Measurements from ENCODE around the gene IL1RN. TPM values are rescaled to one million over a fixed set of nuclear protein-coding genes. Genes with fewer than 3 reads are reported as not detected.
A peak's percentile ranks its signal among the peaks of the same experiment; 100 is the strongest.

Gene IL1RN
- total RNA-seq, 4 donors from 2014 or later: 0.77 TPM; not detected in 3

GRCh38 chr2:113134717-113135116 lies 7.3 kb downstream of the IL1RN start:
- Histone ChIP-seq H3K27ac (no peak overlapping the region), H3K36me3 (no peaks in the 10 kb centered on the region), H3K9me3 (no peaks in the 10 kb centered on the region), H3K4me1 (no peaks in the 10 kb centered on the region), H3K27me3 (no peaks in the 10 kb centered on the region), H3K4me3 (no peak overlapping the region)
- DNase-seq: no peak
- intact Hi-C loops (cut with DNase I; ENCODE audit: low total_unique reads): no loop called here
- TF ChIP-seq CTCF (IDR thresholded peaks at IDR 0.05) (no peak), POLR2A (IDR thresholded peaks at IDR 0.05) (no peak)

- H3K4me3 ChIP-seq: no peak overlapping the region
- H3K9me3 ChIP-seq: no peaks in the 10 kb centered on the region
- DNase-seq: no peak
- H3K27me3 ChIP-seq: no peaks in the 10 kb centered on the region
- no peaks in the 10 kb centered on the region for H3K36me3 ChIP-seq
- no peaks in the 10 kb centered on the region for H3K4me1 ChIP-seq
- intact Hi-C loops (cut with DNase I; ENCODE audit: low total_unique reads): no loop called here
- TF ChIP-seq CTCF (IDR thresholded peaks at IDR 0.05) (no peak), POLR2A (IDR thresholded peaks at IDR 0.05) (no peak)
- H3K27ac ChIP-seq: no peak overlapping the region
These were observed 7.9 kb downstream of the IL1RN start for GRCh38 chr2:113135317-113135716.

- Histone ChIP-seq H3K36me3 (no peaks in the 10 kb centered on the region), H3K27ac (no peak overlapping the region), H3K4me3 (no peak overlapping the region), H3K27me3 (no peaks in the 10 kb centered on the region), H3K4me1 (no peaks in the 10 kb centered on the region), H3K9me3 (no peaks in the 10 kb centered on the region)
- DNase-seq: no peak
- intact Hi-C loops (cut with DNase I; ENCODE audit: low total_unique reads): no loop called here
- no peak for TF ChIP-seq POLR2A (IDR thresholded peaks at IDR 0.05)
- peak in 3 of 4 experiments; percentile 16 to 19 (median 17) for TF ChIP-seq CTCF (IDR thresholded peaks at IDR 0.05)
These were observed 9.7 kb downstream of the IL1RN start for GRCh38 chr2:113136828-113137775.

GRCh38 chr2:113137827-113138226 lies 10.4 kb downstream of the IL1RN start:
- Histone ChIP-seq H3K9me3 (no peaks in the 10 kb centered on the region), H3K4me1 (no peaks in the 10 kb centered on the region), H3K27ac (no peak overlapping the region), H3K36me3 (no peaks in the 10 kb centered on the region), H3K27me3 (no peaks in the 10 kb centered on the region), H3K4me3 (no peak overlapping the region)
- intact Hi-C loops (cut with DNase I; ENCODE audit: low total_unique reads): no loop called here
- TF ChIP-seq POLR2A (IDR thresholded peaks at IDR 0.05) (no peak), CTCF (IDR thresholded peaks at IDR 0.05) (no peak)
- no peak for DNase-seq

Measured in uterus (tissue), 4 donors.